Measurements from ENCODE around the gene TNIK.

DNA sequence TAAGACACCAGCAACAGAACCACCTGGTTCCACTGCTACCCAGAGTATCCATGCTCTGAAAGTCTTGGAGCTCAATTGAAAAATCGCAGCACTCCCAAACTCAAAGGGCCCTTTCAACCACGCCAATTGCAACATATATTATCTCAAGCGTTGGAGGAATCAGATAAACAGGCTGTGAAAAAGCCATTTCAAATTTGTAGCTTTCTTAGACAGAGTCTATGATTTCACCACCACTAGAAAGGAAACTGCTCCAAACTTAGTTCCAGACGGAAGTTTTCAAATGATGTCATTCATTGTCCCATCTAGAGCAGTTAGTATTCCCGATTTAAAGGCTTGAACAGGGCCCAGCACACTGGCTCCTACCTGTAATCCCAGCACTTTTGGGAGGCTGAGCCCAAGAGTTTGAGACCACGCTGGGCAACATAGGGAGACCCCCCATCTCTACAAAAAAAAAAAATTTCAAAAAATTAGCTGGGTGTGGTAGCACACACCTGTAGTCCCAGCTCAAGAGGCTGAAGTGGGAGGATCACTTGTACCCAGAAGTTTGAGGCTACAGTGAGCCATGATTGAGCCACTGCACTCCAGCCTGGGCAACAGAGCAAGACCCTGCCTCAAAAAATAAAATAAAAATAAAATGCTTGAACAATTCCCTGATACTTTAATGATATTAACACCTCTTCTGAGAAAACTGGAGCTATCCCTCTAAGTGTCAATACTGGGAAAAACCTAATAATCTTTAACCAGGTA lies 16.8 kb downstream of the TNIK start:
- TF ChIP-seq POLR2A (IDR thresholded peaks at IDR 0.05): no peak
- no peak for TF ChIP-seq CTCF (IDR thresholded peaks at IDR 0.05)

Data from upper lobe of left lung (tissue), 4 donors.